OCI-LY7 (cell line): Measurements from ENCODE around the gene DDHD1.

Source experiments
- EZH2phosphoT487 ChIP-seq: fragments of 200-600 bp; sonication (generic); IDR thresholded peaks from 2 replicates; pipeline ENCODE4 v1.6.1; 2018; ENCODE audit warnings: low read depth, borderline replicate concordance, mild to moderate bottlenecking, mixed run types, antibody characterized with exemption, low read length, moderate library complexity, mixed read lengths
- TF ChIP-seq, protein P1 (sequence below): fragments of 200-600 bp; sonication (generic); conservative IDR thresholded peaks from 2 replicates; pipeline ENCODE4 v1.5.1; 2014; ENCODE audit warnings: mild to moderate bottlenecking, antibody characterized with exemption, low read length, moderate library complexity, mixed read lengths

DNA sequence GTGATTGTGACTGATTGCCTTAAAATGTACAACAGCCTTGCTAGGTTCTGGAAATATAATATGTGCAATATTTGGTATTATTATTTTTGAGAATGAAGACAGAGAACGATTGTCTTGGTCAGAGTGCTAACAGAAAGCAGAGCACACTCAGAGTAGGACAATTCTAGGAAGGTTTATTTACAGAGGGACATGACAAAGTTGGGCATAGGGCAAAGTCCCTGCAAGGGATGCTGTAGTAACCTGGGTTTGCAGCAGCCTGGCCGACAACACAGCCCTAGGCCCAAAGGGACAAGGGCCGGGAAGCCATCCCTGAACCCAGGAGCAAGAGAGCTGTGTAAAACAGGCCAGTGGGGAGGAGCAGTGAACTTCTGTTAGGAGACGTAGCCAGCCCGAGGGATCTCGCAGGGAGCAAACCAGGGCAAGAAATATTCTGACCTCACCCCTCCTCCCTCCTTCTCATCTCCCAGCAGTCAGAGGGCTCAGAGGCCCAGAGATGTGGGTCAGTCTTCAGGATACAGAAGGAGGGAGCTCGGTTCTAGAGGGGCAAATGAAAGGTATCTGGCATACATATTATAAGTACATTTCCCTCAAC, 151.2 kb downstream of the DDHD1 start:
- TF ChIP-seq, protein P1, sequence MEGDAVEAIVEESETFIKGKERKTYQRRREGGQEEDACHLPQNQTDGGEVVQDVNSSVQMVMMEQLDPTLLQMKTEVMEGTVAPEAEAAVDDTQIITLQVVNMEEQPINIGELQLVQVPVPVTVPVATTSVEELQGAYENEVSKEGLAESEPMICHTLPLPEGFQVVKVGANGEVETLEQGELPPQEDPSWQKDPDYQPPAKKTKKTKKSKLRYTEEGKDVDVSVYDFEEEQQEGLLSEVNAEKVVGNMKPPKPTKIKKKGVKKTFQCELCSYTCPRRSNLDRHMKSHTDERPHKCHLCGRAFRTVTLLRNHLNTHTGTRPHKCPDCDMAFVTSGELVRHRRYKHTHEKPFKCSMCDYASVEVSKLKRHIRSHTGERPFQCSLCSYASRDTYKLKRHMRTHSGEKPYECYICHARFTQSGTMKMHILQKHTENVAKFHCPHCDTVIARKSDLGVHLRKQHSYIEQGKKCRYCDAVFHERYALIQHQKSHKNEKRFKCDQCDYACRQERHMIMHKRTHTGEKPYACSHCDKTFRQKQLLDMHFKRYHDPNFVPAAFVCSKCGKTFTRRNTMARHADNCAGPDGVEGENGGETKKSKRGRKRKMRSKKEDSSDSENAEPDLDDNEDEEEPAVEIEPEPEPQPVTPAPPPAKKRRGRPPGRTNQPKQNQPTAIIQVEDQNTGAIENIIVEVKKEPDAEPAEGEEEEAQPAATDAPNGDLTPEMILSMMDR = no peak
- no peak for TF ChIP-seq EZH2phosphoT487
